Activated CD8-positive, alpha-beta memory T cell treated with anti-CD3 and anti-CD28 coated beads for 36 hours (primary cell): Measurements from ENCODE around the gene COX10. TPM values are rescaled to one million over a fixed set of nuclear protein-coding genes. Genes with fewer than 3 reads are reported as not detected.
"Not testable (repeated sequence)": the region's sequence is repeated elsewhere in the genome, so short reads cannot be mapped to it uniquely, and the experiment has no call there.

Experiments used
- CTCF ChIA-PET: fragments of 350-600 bp; sonication (Branson Sonifier 250); formaldehyde crosslinking; loops from one replicate; lab custom pipeline; 2021; ENCODE audit warnings: antibody characterized with exemption; lab: Charles Lee
- POLR2A ChIA-PET: fragments of 350-600 bp; sonication (Branson Sonifier 250); formaldehyde crosslinking; loops from one replicate; lab custom pipeline; 2021; ENCODE audit warnings: antibody characterized with exemption; lab: Charles Lee
- total RNA-seq, 2 experiments: library from RNA; stranded (reverse); gene quantifications; one replicate each; pipeline ENCODE4 v1.2.3, GENCODE V29; 2021

The COX10 gene
- total RNA-seq, 2 experiments from 2014 or later, result 27.6 to 31.3 TPM

DNA sequence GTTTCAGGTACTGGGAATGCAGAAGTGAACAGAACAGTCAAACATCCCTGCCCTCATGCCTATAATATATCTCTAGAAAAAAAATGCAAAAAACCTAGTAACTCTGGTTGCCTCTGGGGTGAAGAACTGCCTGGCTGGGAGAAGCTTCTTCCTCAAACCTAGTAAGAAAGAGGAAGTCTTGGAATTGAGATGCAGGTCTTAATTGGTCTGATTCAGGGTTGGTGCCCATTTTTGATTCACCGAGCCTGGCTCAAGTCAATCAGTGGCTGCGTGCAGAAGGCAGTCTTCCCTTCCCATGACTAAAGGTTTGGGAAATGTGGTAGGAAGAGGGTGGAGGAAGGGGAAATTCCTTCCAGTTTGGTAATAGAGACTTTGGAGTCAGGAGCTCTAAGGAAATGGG is 145.0 kb downstream of the COX10 start:
- ChIA-PET POLR2A (no interaction called here), CTCF (no interaction called here)

- ChIA-PET POLR2A (interaction anchor here (0.6 kb wide), 1 partner anchor 73 kb away, joined by 3 read pairs; no protein-coding TSS in a partner anchor), CTCF (no interaction called here)
These were observed 153.3 kb downstream of the COX10 start for GRCh38 chr17:14222611-14223010.

DNA sequence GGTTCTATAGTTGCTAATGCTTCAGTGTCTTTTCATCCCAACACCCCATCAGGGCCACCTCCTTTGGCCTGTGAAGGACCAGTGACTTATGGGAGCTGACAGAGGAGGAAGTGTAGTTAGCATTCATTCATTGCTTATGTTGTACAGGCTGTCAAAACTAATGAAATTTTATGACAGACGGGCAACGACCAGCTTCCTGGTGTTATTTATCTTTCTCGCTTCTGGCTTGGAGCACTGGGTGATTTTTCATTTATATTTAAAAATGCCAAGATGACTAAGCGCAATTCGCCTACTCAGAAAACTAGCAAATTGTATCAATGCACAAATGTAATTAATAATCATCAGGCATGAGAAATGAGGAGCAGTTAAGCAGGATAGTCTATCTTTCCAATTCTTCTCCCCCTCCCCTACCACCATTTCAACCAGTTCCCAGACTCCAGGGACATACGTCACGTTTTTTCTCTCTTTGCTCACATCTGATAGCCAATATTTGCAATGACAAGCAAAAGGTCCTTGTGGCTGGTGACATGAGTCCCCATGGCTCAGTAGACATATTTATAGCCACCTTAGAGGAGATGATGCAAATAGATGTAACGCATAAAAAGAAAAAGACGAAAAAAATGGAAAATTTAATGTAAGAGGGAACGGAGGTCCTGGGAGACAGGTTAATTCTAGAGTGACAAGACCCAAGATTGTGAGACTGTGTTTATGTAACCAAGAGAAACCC is 156.1 kb downstream of the COX10 start:
- ChIA-PET POLR2A (no interaction called here), CTCF (no interaction called here)

- ChIA-PET POLR2A (no interaction called here), CTCF (no interaction called here)
These were observed 157.7 kb downstream of the COX10 start for GRCh38 chr17:14227052-14227451.

GRCh38 chr17:14228903-14229302 is 159.6 kb downstream of the COX10 start:
- CTCF ChIA-PET, result no interaction called here
- POLR2A ChIA-PET, result no interaction called here

GRCh38 chr17:14231187-14231586 is 161.9 kb downstream of the COX10 start:
- POLR2A ChIA-PET, CTCF ChIA-PET: not testable (repeated sequence)

DNA sequence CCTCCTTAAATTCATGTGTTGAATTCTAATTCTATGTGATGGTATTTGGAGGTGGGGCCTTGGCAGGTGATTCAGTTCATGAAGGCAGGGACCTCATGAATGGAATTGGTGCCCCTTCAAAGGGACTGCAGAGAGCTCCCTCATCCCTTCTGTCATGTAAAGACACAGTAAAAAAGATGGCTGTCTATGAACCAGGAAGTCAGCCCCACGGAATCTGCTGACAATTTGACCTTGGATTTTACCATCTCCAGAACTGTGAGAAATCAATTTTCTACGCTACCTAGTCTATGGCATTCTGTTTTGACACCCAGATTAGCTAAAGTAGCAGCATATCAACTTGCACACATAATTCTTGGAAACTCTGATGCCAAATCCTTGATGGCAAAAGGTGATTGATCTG is 165.7 kb downstream of the COX10 start:
- POLR2A ChIA-PET, CTCF ChIA-PET: not testable (repeated sequence)

DNA sequence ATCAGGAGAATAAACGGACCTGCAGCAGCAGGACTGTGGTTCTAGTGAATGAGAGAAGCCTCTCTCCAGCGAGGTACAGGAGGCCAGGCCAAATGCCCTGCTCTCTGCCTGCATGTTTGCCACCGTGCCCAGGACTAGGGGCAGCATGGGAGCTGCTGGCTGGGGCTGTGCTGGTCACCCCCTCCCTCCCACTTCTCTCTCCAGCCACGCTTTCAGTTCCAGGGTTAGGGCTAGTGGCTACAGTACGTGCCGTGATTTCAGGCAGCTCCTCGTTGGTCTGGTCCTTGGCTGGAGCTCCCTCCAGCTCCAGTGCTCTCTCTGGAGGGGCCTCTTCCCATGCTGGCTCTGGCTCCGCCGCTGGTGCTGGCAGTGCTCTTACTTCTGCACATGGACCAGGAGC is 166.7 kb downstream of the COX10 start:
- POLR2A ChIA-PET, CTCF ChIA-PET: not testable (repeated sequence)

- CTCF ChIA-PET, POLR2A ChIA-PET: not testable (repeated sequence)
These were observed 167.5 kb downstream of the COX10 start, which contains the start of gene CDRT15 for GRCh38 chr17:14236762-14237161. Gene CDRT15 (minus strand): TSS chr17:14236862. CDS start chr17:14236833, 29 bp downstream.

GRCh38 chr17:14239271-14239670 is 170.0 kb downstream of the COX10 start:
- CTCF ChIA-PET, POLR2A ChIA-PET: not testable (repeated sequence)

- ChIA-PET CTCF (no interaction called here), POLR2A (no interaction called here)
These were observed 175.7 kb downstream of the COX10 start for GRCh38 chr17:14245002-14245401.

DNA sequence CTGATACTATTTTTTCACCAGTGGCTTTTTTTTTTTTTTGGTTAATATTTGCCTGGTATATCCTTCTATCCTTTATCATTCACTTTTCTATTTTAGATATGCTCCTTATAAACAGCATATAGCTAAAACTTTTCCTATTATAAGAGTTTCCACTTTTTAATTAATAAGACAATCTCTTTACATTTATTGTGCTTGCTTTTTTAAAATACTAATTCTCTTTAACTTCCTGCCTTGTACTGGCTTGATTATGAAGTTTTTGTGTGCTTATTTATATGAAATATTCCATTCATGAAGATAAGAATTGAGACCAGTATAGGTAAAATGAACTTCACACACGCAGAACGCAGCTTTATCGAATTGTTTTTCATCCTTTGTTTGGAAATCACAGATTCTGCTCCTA is 176.3 kb downstream of the COX10 start:
- ChIA-PET CTCF (no interaction called here), POLR2A (no interaction called here)

Other genes with a start within 250 kb of the COX10 start
- gene CDRT15, start 167.4 kb downstream of the COX10 start, total RNA-seq, result not detected
- gene HS3ST3B1, start 231.6 kb downstream of the COX10 start, total RNA-seq, result 1 to 10 TPM; 8.4 to 8.7 TPM